NCI-H1930 (cell line): ENCODE results near the gene KRTDAP.

Experiments used
- DNase-seq, 2 experiments: peaks; one replicate each; lab custom pipeline; 2025; lab: John Stamatoyannopoulos, UW

KRTDAP gene

DNA sequence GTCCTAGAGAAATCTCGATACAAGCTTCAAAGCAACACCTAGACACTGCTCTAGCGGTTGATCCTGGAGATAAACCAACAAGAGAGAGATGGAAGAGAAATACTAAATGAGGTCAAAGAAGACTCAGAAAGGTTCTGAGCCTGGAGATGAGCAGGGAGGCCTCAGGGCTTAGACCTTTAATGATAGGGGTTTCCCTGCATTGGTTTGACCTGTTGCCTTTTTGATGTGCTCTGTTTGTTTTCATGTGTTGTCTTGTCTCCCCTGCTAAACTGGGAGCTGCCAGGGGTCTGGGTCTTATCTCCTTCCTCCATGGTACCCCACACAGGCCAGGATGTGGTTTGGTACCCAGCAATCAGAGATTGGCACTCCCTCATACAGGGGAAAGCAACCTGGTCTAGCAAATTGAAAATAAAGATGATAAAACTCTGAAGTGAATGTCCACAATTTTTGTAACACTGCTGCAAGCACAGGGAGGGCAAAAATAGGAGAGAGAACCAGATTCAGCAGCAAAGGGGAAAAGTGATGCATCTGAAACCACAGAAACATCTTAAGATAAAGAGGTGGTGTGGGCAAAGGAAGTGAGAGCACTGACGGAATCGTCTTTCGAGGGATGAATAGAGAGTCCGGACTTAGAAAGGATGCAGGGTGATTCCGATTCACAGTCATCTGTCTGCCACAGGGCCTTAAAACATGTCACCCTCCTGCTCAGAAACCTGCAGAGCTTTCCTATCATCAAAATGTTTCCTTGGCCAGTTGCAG lies 38.7 kb downstream of the KRTDAP start:
- no peak for DNase-seq

- no peak for DNase-seq
Observed at GRCh38 chr19:35449359-35450043, 40.8 kb downstream of the KRTDAP start.

GRCh38 chr19:35447606-35448469 lies 42.4 kb downstream of the KRTDAP start, which contains the start of gene FFAR2:
Gene FFAR2, plus strand, starts transcription at chr19:35448257. Its CDS starts 1,458 bp downstream, at chr19:35449715.
- no peak for DNase-seq

GRCh38 chr19:35445826-35446593 lies 44.3 kb downstream of the KRTDAP start:
- no peak for DNase-seq

- DNase-seq, result no peak
Observed at GRCh38 chr19:35444735-35445134, 45.5 kb downstream of the KRTDAP start.

DNA sequence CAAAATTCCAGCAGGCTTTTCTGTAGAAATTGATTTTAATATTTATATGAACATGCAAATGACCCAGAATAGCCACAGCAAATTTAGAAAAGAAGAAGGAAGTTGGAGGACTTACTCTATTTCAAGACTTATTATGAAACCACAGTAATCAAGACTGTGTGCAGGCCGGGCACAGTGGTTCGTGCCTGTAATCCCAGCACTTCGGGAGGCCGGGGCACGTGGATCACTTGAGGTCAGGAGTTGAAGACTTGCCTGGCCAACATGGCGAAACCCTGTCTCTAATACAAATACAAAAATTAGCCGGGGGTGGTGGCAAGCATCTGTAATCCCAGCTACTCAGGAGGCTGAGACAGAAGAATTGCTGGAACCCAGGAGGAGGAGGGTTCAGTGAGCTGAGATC lies 48.2 kb downstream of the KRTDAP start:
- DNase-seq, result no peak

DNA sequence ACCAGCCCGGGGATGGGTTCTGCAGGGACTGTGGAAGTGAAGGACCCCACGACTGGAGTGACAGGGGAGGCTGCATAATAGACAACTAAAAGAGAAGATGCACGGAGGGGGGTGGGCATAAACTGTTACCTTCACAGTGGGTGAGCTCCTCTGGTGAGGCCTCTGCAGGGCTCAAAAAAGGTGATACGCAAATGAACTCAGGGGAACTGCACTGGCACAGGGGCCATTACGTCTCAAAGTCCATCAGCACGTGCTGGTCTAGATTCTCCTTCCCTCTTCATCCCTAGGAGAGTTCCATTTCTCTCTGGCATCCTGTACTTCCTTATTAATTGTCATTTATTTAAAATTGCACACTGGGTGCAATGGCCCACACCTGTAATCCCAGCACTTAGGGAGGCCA lies 50.3 kb downstream of the KRTDAP start:
- DNase-seq, result no peak

DNA sequence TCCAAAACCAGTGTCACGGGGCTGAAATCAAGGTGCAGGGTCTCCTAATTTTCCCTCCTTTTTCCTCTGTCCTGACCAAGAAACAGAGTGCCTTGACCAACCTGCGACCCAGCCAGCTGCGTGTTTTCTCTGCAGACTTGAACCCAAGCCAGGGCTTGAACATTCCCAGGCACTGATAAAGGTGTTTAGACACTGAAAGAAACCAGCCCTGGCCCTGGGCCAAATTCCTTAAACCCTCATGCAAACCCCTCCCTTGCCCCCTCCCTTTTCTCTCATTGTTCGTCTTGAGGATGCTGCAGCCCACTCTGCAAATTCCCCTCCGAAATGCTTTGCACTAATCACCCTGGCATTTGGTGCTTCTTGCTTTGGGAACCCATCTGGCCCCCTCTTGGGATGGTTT lies 51.7 kb downstream of the KRTDAP start:
- no peak for DNase-seq

DNA sequence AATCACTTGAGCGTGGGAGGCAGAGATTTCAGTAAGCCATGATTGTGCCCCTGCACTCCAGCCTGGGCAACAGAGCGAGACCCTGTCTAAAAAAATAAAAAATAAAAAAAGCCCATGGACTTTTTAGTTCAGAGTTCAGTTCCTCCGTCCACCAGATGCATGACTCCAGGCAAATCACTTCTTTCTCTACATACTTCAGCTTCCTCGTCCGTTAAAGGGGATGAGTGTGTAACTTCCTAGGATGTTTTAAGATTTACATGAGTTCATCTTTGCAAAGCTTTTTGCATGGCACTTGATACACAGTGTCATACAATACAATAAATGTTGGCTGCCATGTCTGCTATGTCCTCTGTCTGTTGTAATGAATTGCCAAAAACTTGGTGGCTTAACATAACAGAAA lies 52.2 kb downstream of the KRTDAP start:
- DNase-seq, result no peak

GRCh38 chr19:35437406-35437951 lies 52.8 kb downstream of the KRTDAP start:
- DNase-seq, result no peak
